K562 (cell line): ENCODE results near the gene EPB41L4B. TPM values are rescaled to one million over a fixed set of nuclear protein-coding genes. Genes with fewer than 3 reads are reported as not detected.

Source experiments
- ATAC-seq: fragments of 200-7000 bp; cut with Tn5 transposase; 3 replicates; pipeline ENCODE4 v1.9.1; 2020; ENCODE audit warnings: moderate library complexity
- BruUV-seq: library from RNA; stranded (reverse); fragments of 400-500 nt; replicated peaks from 2 replicates; lab custom pipeline; 2021; lab: Mats Ljungman, UMichigan
- CTCF ChIA-PET: fragments of 300-600 bp; formaldehyde crosslinking; extraction: SDS; loops from one replicate; lab custom pipeline; 2021; ENCODE audit warnings: low intra/inter-chr PET ratio; lab: Yijun Ruan, JAX
- POLR2A ChIA-PET: fragments of 300-600, 350-650 bp; sonication (Branson Sonifier 250); formaldehyde crosslinking; extraction: SDS; loops from one replicate; lab custom pipeline; 2021; ENCODE audit warnings: antibody characterized with exemption, inconsistent platforms; lab: Yijun Ruan, JAX
- DNase-seq, 4 experiments: peaks; one replicate each; pipeline versions ENCODE4 v3.0.0 to v3.0.0-alpha.2; 2011 to 2018; ENCODE audit warnings: low spot score in 3 of 4, mixed read lengths in 3 of 4; ENCODE audit errors: extremely low read depth in 1 of 4
- FAIRE-seq: peaks from 2 replicates; lab custom pipeline; 2011; peaks lifted over from hg19 to GRCh38; lab: Jason Lieb, UNC
- H2AFZ ChIP-seq: 2 replicates; pipeline ENCODE4 v1.6.0; 2011; ENCODE audit warnings: low read depth, low read length, control low read depth, inconsistent platforms
- H3K27ac ChIP-seq: fragments of 200-600 bp; 3 replicates; pipeline ENCODE4 v1.8.0; 2011; ENCODE audit warnings: low read depth, mild to moderate bottlenecking, control low read depth, inconsistent platforms, low read length, moderate library complexity, mixed read lengths; ENCODE audit errors: extremely low read depth
- H3K27me3 ChIP-seq, 2 experiments: fragments of 300-600 bp in 1 of 2; 2 replicates in 1 of 2; 3 replicates in 1 of 2; pipeline versions ENCODE4 v1.6.0 to v1.8.0; 2011; ENCODE audit warnings: inconsistent platforms in 2 of 2, low read length in 2 of 2, mild to moderate bottlenecking in 1 of 2, mixed read lengths in 1 of 2, moderate library complexity in 1 of 2; ENCODE audit not compliant: control insufficient read depth in 2 of 2, insufficient read depth in 2 of 2
- H3K36me3 ChIP-seq: fragments of 300-600 bp; 3 replicates; pipeline ENCODE4 v1.8.0; 2011; ENCODE audit warnings: mild to moderate bottlenecking, low read length, inconsistent platforms; ENCODE audit not compliant: control insufficient read depth, insufficient read depth
- H3K4me1 ChIP-seq, 2 experiments: fragments of 200-600 bp in 1 of 2; replicated peaks in 1 of 2; 2 replicates in 1 of 2; 3 replicates in 1 of 2; pipeline versions ENCODE4 v1.5.1 to v1.8.0; 2011; ENCODE audit warnings: inconsistent platforms in 2 of 2, low read length in 2 of 2, mild to moderate bottlenecking in 1 of 2, mixed read lengths in 1 of 2, moderate library complexity in 1 of 2; ENCODE audit not compliant: control insufficient read depth in 2 of 2, insufficient read depth in 2 of 2
- H3K4me2 ChIP-seq: 2 replicates; pipeline ENCODE4 v1.6.1; 2011; ENCODE audit warnings: low read length, control low read depth, inconsistent platforms, mixed read lengths; ENCODE audit not compliant: insufficient read depth
- H3K4me3 ChIP-seq: fragments of 200-600 bp; sonication (generic), shearing (Covaris generic); 2 replicates; pipeline ENCODE4 v1.5.1; 2016; ENCODE audit warnings: control low read depth, inconsistent platforms
- H3K79me2 ChIP-seq: fragments of 200-600 bp; 3 replicates; pipeline ENCODE4 v1.8.0; 2011; ENCODE audit warnings: low read length, inconsistent platforms; ENCODE audit not compliant: control insufficient read depth, insufficient read depth
- H3K9ac ChIP-seq, 2 experiments: 2 replicates each; pipeline versions ENCODE4 v1.6.0 to v1.6.1; 2011; ENCODE audit warnings: low read depth in 2 of 2, low read length in 2 of 2, control low read depth in 1 of 2, inconsistent platforms in 1 of 2, mild to moderate bottlenecking in 1 of 2, mixed read lengths in 1 of 2; ENCODE audit not compliant: insufficient read depth in 1 of 2
- H3K9me1 ChIP-seq: one replicate; pipeline ENCODE4 v1.6.0; 2011; ENCODE audit warnings: inconsistent platforms, mild to moderate bottlenecking, low read length, moderate library complexity; ENCODE audit not compliant: control insufficient read depth, insufficient read depth
- H3K9me3 ChIP-seq: replicated peaks from 2 replicates; pipeline ENCODE4 v1.5.1; 2011; ENCODE audit warnings: low read depth, low read length, inconsistent platforms; ENCODE audit not compliant: control insufficient read depth, insufficient read depth
- H4K20me1 ChIP-seq: replicated peaks from 2 replicates; pipeline ENCODE4 v1.6.1; 2011; ENCODE audit warnings: low read length, inconsistent platforms, mixed read lengths; ENCODE audit not compliant: control insufficient read depth, insufficient read depth
- ADNP ChIP-seq: fragments of 200-800 bp; sonication (Bioruptor generic); IDR thresholded peaks from 2 replicates; pipeline ENCODE4 v1.6.1; 2016; ENCODE audit warnings: missing genetic modification characterization, missing compliant biosample characterization
- HDAC2 ChIP-seq: fragments of 450-650 bp; IDR thresholded peaks from 2 replicates; pipeline ENCODE4 v1.6.1; 2016; ENCODE audit warnings: mild to moderate bottlenecking
- HDAC3 ChIP-seq: fragments of 450-650 bp; IDR thresholded peaks from 2 replicates; pipeline ENCODE4 v1.6.1; 2018; ENCODE audit warnings: borderline replicate concordance, mild to moderate bottlenecking, moderate library complexity; ENCODE audit not compliant: partially characterized antibody
- KDM1A ChIP-seq, 2 experiments: fragments of 450-650 bp; IDR thresholded peaks; 2 replicates each; pipeline ENCODE4 v1.6.1; 2016; ENCODE audit warnings: mild to moderate bottlenecking in 2 of 2
- MAFG ChIP-seq: fragments of 450-650 bp; conservative IDR thresholded peaks from 2 replicates; pipeline ENCODE4 v1.6.1; 2016; ENCODE audit warnings: missing genetic modification characterization, missing compliant biosample characterization
- RNF2 ChIP-seq: sonication (generic); IDR thresholded peaks from 2 replicates; pipeline ENCODE4 v1.6.1; 2016
- SOX6 ChIP-seq: fragments of 450-650 bp; IDR thresholded peaks from 2 replicates; pipeline ENCODE4 v1.6.1; 2014; ENCODE audit warnings: mild to moderate bottlenecking
- SPI1 ChIP-seq: IDR thresholded peaks from 2 replicates; pipeline ENCODE4 v1.6.1; 2011; ENCODE audit warnings: low read depth, low read length, control low read depth, borderline replicate concordance
- WGBS: fragments of 100-300 bp; shearing (Covaris generic); methylation state at CpG from one replicate; pipeline ENCODE4 v1.1.6; 2016; ENCODE audit warnings: low coverage, mixed read lengths; ENCODE audit not compliant: insufficient coverage; ENCODE audit errors: missing lambda C conversion rate; 5-methylcytosine and 5-hydroxymethylcytosine counted together
- in situ Hi-C: fragments of 300-500 bp; cut with MboI; formaldehyde crosslinking; loops from 4 replicates; pipeline ENCODE4 v1.15.0; 2018; ENCODE audit warnings: inconsistent platforms, mixed read lengths
- intact Hi-C: fragments of 100-400 bp; cut with micrococcal nuclease; formaldehyde crosslinking; loops from 2 replicates; pipeline ENCODE4 v1.14.2; 2022
- polyA plus RNA-seq, 8 experiments: library from polyadenylated mRNA; depleted of rRNA in 4 of 8; stranded (reverse) in 5 of 8; unstranded in 3 of 8; fragments of >200 nt; fragmentation: Nextera tagmentation in 2 of 8; fragmentation: Illumina TruSeq in 1 of 8; extraction: Ambion mirVana in 2 of 8; extraction: Trizol in 1 of 8; gene quantifications; 2 replicates each; pipeline versions ENCODE4 v1.2.1 to v1.2.3, GENCODE V29; 2011 to 2014; ENCODE audit warnings: inconsistent platforms in 1 of 8, missing spikeins in 1 of 8
- total RNA-seq, 7 experiments: library from RNA; depleted of rRNA in 6 of 7; stranded (reverse); fragments of >200 nt in 6 of 7; fragmentation: Illumina TruSeq in 2 of 7; extraction: Trizol in 2 of 7; gene quantifications; 2 replicates each; pipeline versions ENCODE4 v1.2.1 to v1.2.3, GENCODE V29; 2011 to 2021; ENCODE audit warnings: low replicate concordance in 1 of 7
- TF ChIP-seq, protein P1 (sequence below), 2 experiments: fragments of 450-650 bp; formaldehyde crosslinking in 1 of 2; IDR thresholded peaks; 2 replicates each; pipeline versions ENCODE4 v1.4.0 to v1.6.1; 2014 to 2020; ENCODE audit warnings: mild to moderate bottlenecking in 2 of 2, borderline replicate concordance in 1 of 2, low read depth in 1 of 2
- TF ChIP-seq, protein P2 (sequence below), 3 experiments: IDR thresholded peaks in 2 of 3; conservative IDR thresholded peaks in 1 of 3; 2 replicates each; pipeline ENCODE4 v1.5.1; 2011 to 2012; ENCODE audit warnings: low read length in 3 of 3, mild to moderate bottlenecking in 3 of 3, control low read depth in 2 of 3, improper control_type of control experiment in 1 of 3, inconsistent platforms in 1 of 3, low read depth in 1 of 3, mixed read lengths in 1 of 3, moderate library complexity in 1 of 3; ENCODE audit not compliant: insufficient read depth in 2 of 3

EPB41L4B gene
- total and polyA plus RNA-seq, 9 of the 15 experiments (the other 6 are each of a cell fraction or from before 2014, with no cell fraction given) = 0.09 to 0.38 (median 0.21) TPM

DNA sequence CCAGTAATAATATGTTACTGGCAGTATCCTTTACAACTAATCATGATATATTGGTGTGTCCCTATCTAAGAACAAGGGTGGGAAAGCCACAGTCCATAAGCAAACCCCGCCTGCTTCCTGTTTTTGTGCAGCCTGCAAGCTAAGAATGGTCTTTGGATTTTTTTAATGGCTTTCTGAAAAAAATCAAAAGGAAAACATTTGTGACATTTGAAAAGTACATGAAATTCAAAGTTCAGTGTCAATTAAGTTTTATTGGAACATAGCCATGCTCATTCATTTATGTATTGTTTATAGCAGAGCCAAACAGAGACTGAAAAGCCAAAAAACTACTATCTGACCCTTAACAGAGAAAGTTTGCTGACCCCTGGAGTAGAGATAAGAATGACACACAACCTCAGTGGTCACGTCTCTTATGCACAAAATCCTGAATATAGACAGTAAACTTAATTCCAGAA, 188.3 kb downstream of the EPB41L4B start:
- Histone ChIP-seq H4K20me1 (no peaks in the 10 kb centered on the region), H3K79me2 (no peaks in the 10 kb centered on the region), H3K36me3 (no peaks in the 10 kb centered on the region), H2AFZ (no peak overlapping the region; the same call in 1 of the 2 replicates), H3K9me3 (no peaks in the 10 kb centered on the region), H3K4me1 (peaks cover 7 to 40% of the 10 kb centered on the region in 2 experiments; a peak in 4 of 5 replicates), H3K9me1 (no peaks in the 10 kb centered on the region), H3K4me3 (no peak overlapping the region), H3K4me2 (peak overlapping the region; percentile 74; the same call in 1 of the 2 replicates), H3K9ac (peak overlapping the region in 1 of 2 experiments; percentile 40; a peak in 2 of 4 replicates), H3K27ac (peak overlapping the region; percentile 63), H3K27me3 (no peaks in the 10 kb centered on the region)
- DNase-seq = peak; percentile 35 to 71 (median 45)
- WGBS = 7% methylated on average over 2 of the region's 2 CpGs
- no TSS peak for BruUV-seq
- in situ Hi-C loops = no loop called here
- CTCF ChIA-PET = interaction anchor here (0.6 kb wide), 1 partner anchor 243 kb away, joined by 3 read pairs; no protein-coding TSS in a partner anchor
- peak; percentile 80 for FAIRE-seq
- peak; percentile 78 for ATAC-seq
- intact Hi-C loops = loop anchor here (1.0 to 5.0 kb wide), 2 partner anchors 8 to 120 kb away; partner anchors contain the start of gene CTNNAL1
- POLR2A ChIA-PET = interaction anchor here (0.7 to 2.4 kb wide), 4 partner anchors 12 to 292 kb away, joined by 3 to 5 read pairs (median 4); partner anchors contain the start of gene TMEM245
- TF ChIP-seq SPI1 = peak; percentile 82
- 0 out of 2 replicates have a peak, but pooled peaks have one; percentile 18 for TF ChIP-seq ADNP (tag)
- peak; percentile 36; the same call in 1 of the 2 replicates for TF ChIP-seq HDAC2
- TF ChIP-seq, protein P1, sequence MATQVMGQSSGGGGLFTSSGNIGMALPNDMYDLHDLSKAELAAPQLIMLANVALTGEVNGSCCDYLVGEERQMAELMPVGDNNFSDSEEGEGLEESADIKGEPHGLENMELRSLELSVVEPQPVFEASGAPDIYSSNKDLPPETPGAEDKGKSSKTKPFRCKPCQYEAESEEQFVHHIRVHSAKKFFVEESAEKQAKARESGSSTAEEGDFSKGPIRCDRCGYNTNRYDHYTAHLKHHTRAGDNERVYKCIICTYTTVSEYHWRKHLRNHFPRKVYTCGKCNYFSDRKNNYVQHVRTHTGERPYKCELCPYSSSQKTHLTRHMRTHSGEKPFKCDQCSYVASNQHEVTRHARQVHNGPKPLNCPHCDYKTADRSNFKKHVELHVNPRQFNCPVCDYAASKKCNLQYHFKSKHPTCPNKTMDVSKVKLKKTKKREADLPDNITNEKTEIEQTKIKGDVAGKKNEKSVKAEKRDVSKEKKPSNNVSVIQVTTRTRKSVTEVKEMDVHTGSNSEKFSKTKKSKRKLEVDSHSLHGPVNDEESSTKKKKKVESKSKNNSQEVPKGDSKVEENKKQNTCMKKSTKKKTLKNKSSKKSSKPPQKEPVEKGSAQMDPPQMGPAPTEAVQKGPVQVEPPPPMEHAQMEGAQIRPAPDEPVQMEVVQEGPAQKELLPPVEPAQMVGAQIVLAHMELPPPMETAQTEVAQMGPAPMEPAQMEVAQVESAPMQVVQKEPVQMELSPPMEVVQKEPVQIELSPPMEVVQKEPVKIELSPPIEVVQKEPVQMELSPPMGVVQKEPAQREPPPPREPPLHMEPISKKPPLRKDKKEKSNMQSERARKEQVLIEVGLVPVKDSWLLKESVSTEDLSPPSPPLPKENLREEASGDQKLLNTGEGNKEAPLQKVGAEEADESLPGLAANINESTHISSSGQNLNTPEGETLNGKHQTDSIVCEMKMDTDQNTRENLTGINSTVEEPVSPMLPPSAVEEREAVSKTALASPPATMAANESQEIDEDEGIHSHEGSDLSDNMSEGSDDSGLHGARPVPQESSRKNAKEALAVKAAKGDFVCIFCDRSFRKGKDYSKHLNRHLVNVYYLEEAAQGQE (IDR thresholded peaks at IDR 0.05; ENCODE audit: borderline replicate concordance) = peak; percentile 53; the same call in 1 of the 2 replicates
- TF ChIP-seq, protein P1 (CRISPR knock-in tag; IDR thresholded peaks at IDR 0.05; ENCODE audit: low read depth) = no peak
- TF ChIP-seq, protein P2, sequence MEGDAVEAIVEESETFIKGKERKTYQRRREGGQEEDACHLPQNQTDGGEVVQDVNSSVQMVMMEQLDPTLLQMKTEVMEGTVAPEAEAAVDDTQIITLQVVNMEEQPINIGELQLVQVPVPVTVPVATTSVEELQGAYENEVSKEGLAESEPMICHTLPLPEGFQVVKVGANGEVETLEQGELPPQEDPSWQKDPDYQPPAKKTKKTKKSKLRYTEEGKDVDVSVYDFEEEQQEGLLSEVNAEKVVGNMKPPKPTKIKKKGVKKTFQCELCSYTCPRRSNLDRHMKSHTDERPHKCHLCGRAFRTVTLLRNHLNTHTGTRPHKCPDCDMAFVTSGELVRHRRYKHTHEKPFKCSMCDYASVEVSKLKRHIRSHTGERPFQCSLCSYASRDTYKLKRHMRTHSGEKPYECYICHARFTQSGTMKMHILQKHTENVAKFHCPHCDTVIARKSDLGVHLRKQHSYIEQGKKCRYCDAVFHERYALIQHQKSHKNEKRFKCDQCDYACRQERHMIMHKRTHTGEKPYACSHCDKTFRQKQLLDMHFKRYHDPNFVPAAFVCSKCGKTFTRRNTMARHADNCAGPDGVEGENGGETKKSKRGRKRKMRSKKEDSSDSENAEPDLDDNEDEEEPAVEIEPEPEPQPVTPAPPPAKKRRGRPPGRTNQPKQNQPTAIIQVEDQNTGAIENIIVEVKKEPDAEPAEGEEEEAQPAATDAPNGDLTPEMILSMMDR (IDR thresholded peaks at IDR 0.05 in 2 of 3, conservative IDR thresholded peaks at IDR 0.05 in 1 of 3; ENCODE audit: insufficient read depth in 2 of 3, low read depth in 1 of 3, low read length in 3 of 3) = peak in 2 of 3 experiments; percentile 24 to 46; a peak in 3 of 6 replicates
- TF ChIP-seq MAFG (tag) = no peak
- TF ChIP-seq SOX6 = peak; percentile 67
- peak; percentile 76 to 81 for TF ChIP-seq KDM1A (IDR thresholded peaks at IDR 0.05)
- 0 out of 2 replicates have a peak, but pooled peaks have one; percentile 20 for TF ChIP-seq RNF2
- no peak for TF ChIP-seq HDAC3
